Spinal cord (tissue), 10 donors: Measurements from ENCODE around the gene GLO1. TPM values are rescaled to one million over a fixed set of nuclear protein-coding genes. Genes with fewer than 3 reads are reported as not detected.
A peak's percentile ranks its signal among the peaks of the same experiment; 100 is the strongest.

Experiments used
- DNase-seq, 6 donors: peaks; one replicate each; pipeline versions ENCODE4 v3.0.0 to v3.0.0-alpha.2; 2013 to 2015; ENCODE audit warnings: low spot score in 6 of 6, low read depth in 4 of 6
- H3K27ac ChIP-seq: one replicate; pipeline ENCODE4 v1.5.1; 2013; ENCODE audit warnings: low read depth, low read length, control low read depth
- H3K27me3 ChIP-seq: one replicate; pipeline ENCODE4 v1.6.1; 2013; ENCODE audit warnings: low read length; ENCODE audit not compliant: control insufficient read depth, insufficient read depth
- H3K36me3 ChIP-seq: one replicate; pipeline ENCODE4 v1.6.1; 2013; ENCODE audit warnings: low read length; ENCODE audit not compliant: control insufficient read depth, insufficient read depth
- H3K4me1 ChIP-seq: one replicate; pipeline ENCODE4 v1.6.1; 2013; ENCODE audit warnings: low read length; ENCODE audit not compliant: control insufficient read depth, insufficient read depth
- H3K4me3 ChIP-seq: one replicate; pipeline ENCODE4 v1.5.1; 2013; ENCODE audit warnings: low read depth, low read length, control low read depth
- H3K9me3 ChIP-seq: one replicate; pipeline ENCODE4 v1.6.1; 2013; ENCODE audit warnings: low read length; ENCODE audit not compliant: control insufficient read depth, insufficient read depth
- WGBS: methylation state at CpG from one replicate; pipeline ENCODE4 v1.1.5; 2013; ENCODE audit warnings: missing lambda C conversion rate; ENCODE audit not compliant: insufficient coverage; 5-methylcytosine and 5-hydroxymethylcytosine counted together
- polyA plus RNA-seq, 2 donors: library from polyadenylated mRNA; unstranded; fragments of 120-200 nt; gene quantifications; one replicate each; pipeline ENCODE4 v1.2.1, GENCODE V29; 2013; ENCODE audit not compliant: insufficient read length in 2 of 2
- total RNA-seq, 2 donors: library from RNA; depleted of rRNA in 1 of 2; stranded (reverse); fragments of 120-200 nt in 1 of 2; fragments of >200 nt in 1 of 2; gene quantifications; one replicate each; pipeline versions ENCODE4 v1.2.3 to v1.2.4, GENCODE V29; 2013 to 2014
- donor health status: healthy.

Gene GLO1
- total and polyA plus RNA-seq, 4 donors: 119 to 159 (median 147) TPM

- Histone ChIP-seq H3K4me1 (peaks cover 3% of the 10 kb centered on the region), H3K4me3 (no peak overlapping the region), H3K27ac (no peak overlapping the region), H3K36me3 (no peaks in the 10 kb centered on the region), H3K9me3 (no peaks in the 10 kb centered on the region), H3K27me3 (no peaks in the 10 kb centered on the region)
- peak in 1 of 6 donors; percentile 60 for DNase-seq
- no CpG with 5 or more reads among the region's 2 CpGs for WGBS
Observed at GRCh38 chr6:38695227-38695900, 7.6 kb downstream of the GLO1 start.

DNA sequence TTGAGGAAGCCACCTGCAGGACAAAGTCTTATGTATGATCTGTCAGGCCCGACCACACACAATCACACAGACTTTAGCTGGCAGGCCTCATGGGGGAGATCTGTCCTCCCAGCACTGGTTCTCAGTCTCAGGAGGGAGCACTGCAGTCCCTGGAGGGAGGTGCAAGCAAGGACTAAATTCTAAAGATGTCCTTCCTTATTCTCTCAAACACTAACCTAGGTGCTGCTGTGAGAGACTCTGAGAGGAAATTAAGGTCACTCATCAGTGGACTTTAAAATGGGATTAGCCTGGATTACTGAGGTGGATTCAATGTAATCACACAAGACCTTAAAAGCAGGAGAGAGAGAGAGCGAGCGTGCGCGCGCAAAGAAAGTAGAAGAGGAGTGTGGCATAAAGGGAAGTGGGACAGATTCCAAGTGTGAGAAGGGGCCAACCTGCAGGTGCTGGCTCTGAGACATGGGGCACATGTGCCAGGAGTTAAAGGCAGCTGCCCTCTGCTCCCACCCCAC is 14.3 kb downstream of the GLO1 start:
- Histone ChIP-seq H3K9me3 (no peaks in the 10 kb centered on the region), H3K4me3 (no peak overlapping the region), H3K27me3 (no peaks in the 10 kb centered on the region), H3K4me1 (peaks cover 7% of the 10 kb centered on the region), H3K27ac (no peak overlapping the region), H3K36me3 (no peaks in the 10 kb centered on the region)
- 29% methylated on average over 1 of the region's 6 CpGs for WGBS
- DNase-seq: peak in 2 of 6 donors; percentile 32 to 40

DNA sequence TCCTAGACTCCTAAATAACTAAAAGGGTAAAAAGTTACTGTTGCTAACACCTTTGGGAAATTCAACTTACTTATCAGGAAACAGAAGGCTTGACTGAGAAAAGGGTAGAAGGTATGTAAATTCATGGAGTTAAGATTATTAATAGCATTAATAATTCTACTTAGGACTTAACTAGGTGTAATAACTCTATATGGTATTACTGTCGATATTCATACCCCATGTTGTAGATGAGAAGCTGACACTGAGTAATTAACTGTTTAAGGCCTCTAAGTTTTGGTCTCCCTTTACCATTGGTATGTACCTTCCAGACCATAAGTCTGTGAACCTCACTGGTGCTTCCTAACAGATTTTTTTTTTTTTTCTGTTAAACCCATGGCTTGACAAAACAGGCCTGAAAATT is 15.4 kb downstream of the GLO1 start:
- no CpG with 5 or more reads among the region's 1 CpG for WGBS
- no peak for DNase-seq
- Histone ChIP-seq H3K27me3 (no peaks in the 10 kb centered on the region), H3K36me3 (no peaks in the 10 kb centered on the region), H3K4me1 (peaks cover 7% of the 10 kb centered on the region), H3K4me3 (no peak overlapping the region), H3K9me3 (no peaks in the 10 kb centered on the region), H3K27ac (no peak overlapping the region)

DNA sequence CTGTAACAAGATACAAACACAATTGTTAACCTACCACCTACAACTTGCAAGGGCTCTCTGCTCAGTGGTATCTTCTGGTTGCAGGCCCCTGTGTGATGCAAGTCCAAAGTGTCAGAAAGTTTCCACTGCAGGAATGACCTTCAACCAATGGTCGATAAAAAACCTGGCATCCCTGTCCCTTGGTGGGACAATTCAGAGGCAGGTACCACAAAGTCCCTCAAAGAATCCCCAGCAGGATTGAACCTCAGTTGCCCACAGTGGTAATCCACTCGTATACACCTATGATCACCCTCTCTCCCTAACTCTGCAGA is 15.9 kb downstream of the GLO1 start:
- H3K4me3 ChIP-seq: no peak overlapping the region
- no peaks in the 10 kb centered on the region for H3K36me3 ChIP-seq
- no peak for DNase-seq
- whole genome bisulfite sequencing: 100% methylated on average over 2 of the region's 2 CpGs
- peaks cover 7% of the 10 kb centered on the region for H3K4me1 ChIP-seq
- no peak overlapping the region for H3K27ac ChIP-seq
- no peaks in the 10 kb centered on the region for H3K27me3 ChIP-seq
- H3K9me3 ChIP-seq: no peaks in the 10 kb centered on the region

GRCh38 chr6:38686270-38687042 is 16.5 kb downstream of the GLO1 start:
- WGBS: 38% methylated on average over 1 of the region's 4 CpGs

DNA sequence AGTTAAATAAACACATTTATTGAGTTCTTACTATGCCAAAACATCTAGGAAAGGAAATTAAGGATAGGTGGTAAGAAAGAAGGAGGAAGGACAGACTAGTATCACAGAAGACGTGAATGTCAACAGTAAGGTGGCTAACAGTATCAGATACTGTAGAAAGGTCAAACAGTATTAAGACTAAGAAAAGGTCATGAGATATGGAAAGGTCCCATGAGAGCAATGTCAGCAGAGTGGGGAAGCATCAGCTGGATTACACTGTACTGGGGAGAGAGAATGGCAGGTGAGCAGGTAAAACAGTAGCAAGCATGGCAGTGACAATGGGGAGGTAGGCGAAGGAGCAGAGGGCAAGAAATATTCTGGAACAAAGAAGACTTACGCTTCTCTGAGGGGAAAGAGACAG is 18.0 kb downstream of the GLO1 start:
- Histone ChIP-seq H3K27ac (no peak overlapping the region), H3K4me1 (peaks cover 7% of the 10 kb centered on the region), H3K36me3 (peaks cover 6% of the 10 kb centered on the region), H3K4me3 (no peak overlapping the region), H3K9me3 (no peaks in the 10 kb centered on the region), H3K27me3 (no peaks in the 10 kb centered on the region)
- no peak for DNase-seq
- WGBS: 100% methylated on average over 3 of the region's 3 CpGs

More at GRCh38 chr6:38686270-38687042, 16.5 kb downstream of the GLO1 start:
- H3K27ac ChIP-seq: no peak overlapping the region
- peaks cover 7% of the 10 kb centered on the region for H3K4me1 ChIP-seq
- no peaks in the 10 kb centered on the region for H3K36me3 ChIP-seq
- no peak for DNase-seq
- H3K27me3 ChIP-seq: no peaks in the 10 kb centered on the region
- H3K4me3 ChIP-seq: no peak overlapping the region
- H3K9me3 ChIP-seq: no peaks in the 10 kb centered on the region

GRCh38 chr6:38684237-38684636 is 18.7 kb downstream of the GLO1 start:
- Histone ChIP-seq H3K36me3 (peaks cover 8% of the 10 kb centered on the region), H3K4me1 (peaks cover 7% of the 10 kb centered on the region), H3K9me3 (no peaks in the 10 kb centered on the region), H3K27me3 (no peaks in the 10 kb centered on the region), H3K27ac (no peak overlapping the region), H3K4me3 (no peak overlapping the region)
- no peak for DNase-seq
- no CpG with 5 or more reads among the region's 1 CpG for WGBS

DNA sequence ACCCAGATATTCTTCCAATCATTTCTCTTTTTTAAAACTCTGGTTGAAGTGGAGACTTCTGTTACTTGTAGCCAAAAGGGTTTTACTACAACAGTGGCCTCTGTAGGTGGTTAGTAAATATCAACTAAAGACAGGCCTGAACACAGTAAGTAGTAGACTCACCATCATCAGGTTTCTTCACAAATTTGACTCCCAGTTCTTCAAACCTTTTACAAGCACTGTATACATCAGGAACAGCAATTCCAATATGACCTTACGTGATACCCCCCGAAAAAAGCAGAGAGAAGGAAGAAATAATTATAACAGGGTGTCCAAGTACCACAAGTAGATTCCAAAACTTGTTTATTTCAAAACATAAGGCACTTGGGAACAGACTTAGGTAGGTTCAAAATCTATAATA is 21.1 kb downstream of the GLO1 start:
- no CpG with 5 or more reads among the region's 2 CpGs for WGBS
- H3K27me3 ChIP-seq: no peaks in the 10 kb centered on the region
- H3K4me3 ChIP-seq: no peak overlapping the region
- peaks cover 15% of the 10 kb centered on the region for H3K36me3 ChIP-seq
- no peak for DNase-seq
- no peak overlapping the region for H3K27ac ChIP-seq
- no peaks in the 10 kb centered on the region for H3K9me3 ChIP-seq
- H3K4me1 ChIP-seq: no peaks in the 10 kb centered on the region

DNA sequence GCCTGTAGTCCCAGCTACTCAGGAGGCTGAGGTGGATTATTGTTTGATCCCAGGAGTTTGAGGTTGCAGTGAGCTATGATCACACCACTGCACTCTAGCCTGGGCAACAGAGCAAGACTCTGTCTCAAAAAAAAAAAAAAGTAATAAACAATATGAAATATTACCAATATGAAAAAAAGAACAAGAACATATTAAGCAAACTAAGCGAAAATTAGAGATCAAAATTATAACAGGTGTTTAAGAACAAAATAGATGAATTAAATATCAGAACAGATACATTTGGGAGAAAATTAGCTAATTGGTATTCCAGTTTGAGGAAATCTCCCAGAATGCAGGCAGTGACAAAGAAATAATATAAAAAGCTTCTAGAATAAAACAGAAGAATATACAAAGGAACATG is 23.3 kb downstream of the GLO1 start:
- Histone ChIP-seq H3K36me3 (peaks cover 15% of the 10 kb centered on the region), H3K27me3 (no peaks in the 10 kb centered on the region), H3K9me3 (no peaks in the 10 kb centered on the region), H3K27ac (no peak overlapping the region), H3K4me1 (no peaks in the 10 kb centered on the region), H3K4me3 (no peak overlapping the region)
- DNase-seq: no peak
- WGBS: no CpG with 5 or more reads among the region's 1 CpG
